K562 (cell line): ENCODE measurements around the gene PTCRA.
"Not testable (repeated sequence)": the region's sequence is repeated elsewhere in the genome, so short reads cannot be mapped to it uniquely, and the experiment has no call there.

Experiments
- MCM7 ChIP-seq, 2 experiments: fragments of 450-650 bp; IDR thresholded peaks; 2 replicates each; pipeline ENCODE4 v1.6.1; 2016 to 2018
- RFX1 ChIP-seq: fragments of 450-650 bp; IDR thresholded peaks from 2 replicates; pipeline ENCODE4 v1.6.1; 2016; ENCODE audit warnings: mild to moderate bottlenecking, moderate library complexity
- RNF2 ChIP-seq: sonication (generic); IDR thresholded peaks from 2 replicates; pipeline ENCODE4 v1.6.1; 2016
- ZNF830 ChIP-seq: fragments of 250-450 bp; sonication (Bioruptor Pico); IDR thresholded peaks from 2 replicates; pipeline ENCODE4 v1.5.0; 2021; ENCODE audit warnings: mild to moderate bottlenecking

DNA sequence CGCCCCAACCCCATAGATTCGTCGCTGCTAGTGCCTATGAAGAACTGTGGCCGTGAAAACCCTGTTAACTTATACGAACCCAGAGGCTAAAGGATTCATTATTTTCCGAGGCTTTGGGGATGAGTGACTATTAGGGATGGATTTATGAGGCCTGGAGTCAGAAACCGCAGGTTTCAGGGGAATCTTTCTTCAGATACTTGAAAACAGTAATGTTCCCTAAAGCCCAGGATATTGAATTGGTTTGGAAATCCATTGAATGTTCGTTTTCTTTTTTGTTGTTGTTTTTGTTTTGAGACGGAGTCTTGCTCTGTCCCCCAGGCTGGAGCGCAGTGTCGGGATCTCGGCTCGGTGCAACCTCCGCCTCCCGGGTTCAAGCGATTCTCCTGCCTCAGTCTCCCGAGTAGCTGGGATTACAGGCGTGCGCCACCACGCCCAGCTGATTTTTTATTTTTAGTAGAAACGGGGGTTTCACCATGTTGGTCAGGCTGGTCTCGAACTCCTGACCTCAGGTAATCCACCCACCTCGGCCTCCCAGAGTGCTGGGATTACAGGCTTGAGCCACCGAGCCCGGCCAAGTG lies 35.5 kb upstream of the PTCRA start:
- TF ChIP-seq ZNF830 (CRISPR knock-in tag); RNF2; RFX1; MCM7 (IDR thresholded peaks at IDR 0.05): not testable (repeated sequence)
